HG03060 (cell line): ENCODE data around the gene TRIM74.
"Not testable (repeated sequence)": the region's sequence is repeated elsewhere in the genome, so short reads cannot be mapped to it uniquely, and the experiment has no call there.

Experiments
- ATAC-seq: cut with Tn5 transposase; IDR thresholded peaks from one replicate; pipeline ENCODE4 v1.9.1; 2021; ENCODE audit warnings: low read depth, moderate number of reproducible peaks; ENCODE audit not compliant: unreplicated experiment

The TRIM74 gene

GRCh38 chr7:72914756-72915525, 54.3 kb downstream of the TRIM74 start:
- peak; percentile 42 for ATAC-seq

- ATAC-seq, result not testable (repeated sequence)
These were observed 55.5 kb downstream of the TRIM74 start for GRCh38 chr7:72913750-72914149.

- not testable (repeated sequence) for ATAC-seq
These were observed 57.9 kb downstream of the TRIM74 start for GRCh38 chr7:72911395-72911794.
